ENCODE data around the gene ALDH3B1.

DNA sequence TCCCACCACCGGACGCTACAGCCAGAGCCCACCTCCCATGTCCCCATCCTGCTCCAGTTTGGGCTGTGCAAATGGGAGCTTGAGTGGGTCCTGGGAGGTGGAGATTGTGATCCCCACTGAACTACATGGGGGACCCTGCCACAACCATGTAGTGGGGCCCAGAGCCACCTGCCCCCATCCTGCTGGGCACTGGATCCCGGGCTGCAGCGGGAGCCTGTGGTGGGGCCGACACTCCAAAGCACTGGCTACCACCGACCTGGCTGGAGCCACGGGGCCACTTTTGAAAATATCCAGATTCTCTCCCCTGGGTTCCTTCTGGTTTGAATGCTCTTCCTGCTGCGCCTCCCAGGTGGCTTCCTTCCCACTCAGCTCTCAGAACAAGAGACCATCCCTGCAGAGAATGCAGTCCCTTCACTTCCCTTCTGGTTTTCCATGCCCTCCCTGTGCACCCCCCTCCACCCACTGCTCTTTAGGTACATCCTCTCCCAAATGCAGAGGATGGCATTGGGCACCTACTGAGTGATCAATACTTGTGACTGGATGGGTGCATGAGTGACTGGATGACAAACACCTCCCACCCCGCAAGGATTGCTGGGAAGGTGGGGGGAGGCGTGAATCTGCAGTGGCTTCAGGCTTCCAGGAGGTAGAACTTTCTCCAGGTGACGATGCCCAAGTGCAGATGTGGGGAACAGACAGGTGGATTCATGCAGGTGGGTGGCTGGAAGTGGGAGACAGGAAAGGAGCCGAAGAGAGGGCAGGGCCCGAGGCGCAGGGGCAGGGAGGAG lies 5.4 kb upstream of the ALDH3B1 start:
- TF ChIP-seq CTCF (IDR thresholded peaks at IDR 0.05; ENCODE audit: insufficient read depth, low read length, poor library complexity, severe bottlenecking) (no peak), EZH2phosphoT487 (conservative IDR thresholded peaks at IDR 0.05; ENCODE audit: low read length) (no peak)

Data from SU-DHL-6 (cell line).